GM18502 (cell line): Measurements from ENCODE around the gene PHC2.
A peak's percentile ranks its signal among the peaks of the same experiment; 100 is the strongest.

Source experiments
- ATAC-seq: cut with Tn5 transposase; IDR thresholded peaks from one replicate; pipeline ENCODE4 v1.9.1; 2021; ENCODE audit warnings: mild to moderate bottlenecking; ENCODE audit not compliant: unreplicated experiment, poor library complexity

The PHC2 gene

DNA sequence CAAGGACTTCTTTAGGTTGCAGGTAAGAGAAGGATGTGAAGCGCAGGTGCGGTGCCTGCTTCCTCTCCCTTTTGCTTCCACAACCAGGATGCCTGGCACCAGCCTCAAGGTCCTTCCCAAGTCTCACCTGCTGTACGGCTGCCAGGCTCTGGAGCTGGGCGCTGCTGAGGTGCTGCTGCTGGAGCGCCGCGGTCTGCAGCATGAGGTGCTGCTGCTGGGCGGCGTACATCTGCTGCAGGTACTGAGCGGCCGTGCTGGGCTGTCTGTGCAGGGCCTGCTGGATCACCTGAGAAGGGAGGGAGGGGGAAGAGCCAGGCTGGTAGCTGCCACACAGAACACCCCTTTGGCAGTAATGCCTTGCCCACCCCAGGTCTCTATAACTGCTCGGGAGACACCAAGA is 58.7 kb downstream of the PHC2 start:
- no peak for ATAC-seq

GRCh38 chr1:33371334-33371733 is 59.6 kb downstream of the PHC2 start:
- no peak for ATAC-seq

- ATAC-seq, result no peak
Measured at GRCh38 chr1:33370827-33371226, 60.1 kb downstream of the PHC2 start.

DNA sequence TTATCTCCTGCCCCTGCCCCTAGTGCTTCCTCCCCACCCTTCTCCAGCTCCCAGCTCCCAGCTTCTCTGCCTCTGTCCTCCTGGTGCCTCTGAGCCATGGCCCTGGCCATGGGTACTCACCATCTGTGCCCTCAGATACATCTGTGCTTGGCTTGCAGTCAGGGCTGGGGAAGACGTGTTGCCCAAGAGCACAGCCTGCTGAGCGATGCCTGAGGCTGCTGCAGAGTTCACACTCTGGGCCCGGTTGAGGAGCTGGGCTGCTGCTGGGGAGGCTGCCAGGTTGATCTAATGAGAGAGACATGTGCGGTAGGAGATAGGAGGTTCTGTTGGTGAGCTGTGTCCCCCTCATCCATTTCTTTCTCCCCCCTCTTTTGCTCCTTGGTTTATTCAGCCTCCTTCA is 60.6 kb downstream of the PHC2 start:
- no peak for ATAC-seq

DNA sequence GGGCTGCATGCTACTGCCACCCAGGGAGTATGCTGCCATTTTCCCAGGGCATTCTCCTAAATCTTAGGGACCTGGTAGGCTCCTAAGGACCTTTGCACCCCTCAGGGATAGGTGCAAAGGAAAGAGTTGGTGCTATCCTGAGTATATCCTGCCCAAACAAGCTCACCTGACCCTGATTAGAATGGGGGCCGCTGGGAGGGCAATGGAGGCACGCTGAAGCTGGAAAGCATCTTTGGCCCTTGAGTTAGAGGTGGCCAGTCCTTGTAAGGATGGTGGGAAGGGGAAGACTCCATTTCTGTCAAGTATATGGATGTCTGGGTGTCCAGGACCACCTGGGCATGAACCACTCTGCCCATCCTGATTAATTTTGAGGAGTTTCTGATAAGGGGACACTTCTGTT is 61.1 kb downstream of the PHC2 start:
- ATAC-seq, result no peak

DNA sequence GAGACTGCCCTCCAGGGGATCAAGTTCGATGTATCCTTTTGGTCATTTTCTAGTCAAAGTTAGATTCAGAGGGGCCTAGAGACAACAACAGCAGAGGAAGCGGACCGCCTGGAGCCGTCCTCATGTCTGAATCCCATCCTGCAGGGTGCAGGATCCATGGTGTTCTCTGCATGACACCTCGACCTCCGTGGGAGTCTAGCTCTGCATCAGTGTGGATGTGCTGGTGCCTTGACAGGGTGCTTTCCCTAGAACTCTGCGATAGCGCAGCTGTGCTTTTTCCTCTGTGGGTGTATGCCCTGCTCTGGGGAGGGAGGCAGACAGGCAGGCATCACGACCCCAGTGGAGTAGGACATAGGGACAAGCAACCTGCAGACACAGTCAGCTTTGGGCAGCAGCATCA is 61.8 kb downstream of the PHC2 start:
- no peak for ATAC-seq

DNA sequence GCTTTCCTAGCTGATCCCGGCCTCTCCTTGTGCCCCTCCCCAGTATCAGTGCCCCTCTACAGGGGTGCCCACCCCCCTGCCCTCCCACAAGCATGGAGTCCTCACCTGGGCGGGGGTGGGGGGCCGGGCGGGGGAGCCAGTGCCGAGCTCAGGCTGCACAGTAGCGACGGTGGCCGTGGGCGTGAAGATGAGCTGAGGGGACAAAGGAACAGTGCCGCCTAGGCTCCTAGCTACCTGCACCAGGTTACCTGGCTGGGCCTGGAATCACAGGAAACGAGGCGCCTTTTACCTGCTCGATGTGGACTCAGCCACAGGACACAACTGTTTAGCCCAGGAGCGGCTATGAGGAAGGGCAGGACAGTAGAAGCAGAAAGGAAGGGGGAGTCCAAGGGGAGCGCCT is 62.5 kb downstream of the PHC2 start:
- ATAC-seq, result no peak

DNA sequence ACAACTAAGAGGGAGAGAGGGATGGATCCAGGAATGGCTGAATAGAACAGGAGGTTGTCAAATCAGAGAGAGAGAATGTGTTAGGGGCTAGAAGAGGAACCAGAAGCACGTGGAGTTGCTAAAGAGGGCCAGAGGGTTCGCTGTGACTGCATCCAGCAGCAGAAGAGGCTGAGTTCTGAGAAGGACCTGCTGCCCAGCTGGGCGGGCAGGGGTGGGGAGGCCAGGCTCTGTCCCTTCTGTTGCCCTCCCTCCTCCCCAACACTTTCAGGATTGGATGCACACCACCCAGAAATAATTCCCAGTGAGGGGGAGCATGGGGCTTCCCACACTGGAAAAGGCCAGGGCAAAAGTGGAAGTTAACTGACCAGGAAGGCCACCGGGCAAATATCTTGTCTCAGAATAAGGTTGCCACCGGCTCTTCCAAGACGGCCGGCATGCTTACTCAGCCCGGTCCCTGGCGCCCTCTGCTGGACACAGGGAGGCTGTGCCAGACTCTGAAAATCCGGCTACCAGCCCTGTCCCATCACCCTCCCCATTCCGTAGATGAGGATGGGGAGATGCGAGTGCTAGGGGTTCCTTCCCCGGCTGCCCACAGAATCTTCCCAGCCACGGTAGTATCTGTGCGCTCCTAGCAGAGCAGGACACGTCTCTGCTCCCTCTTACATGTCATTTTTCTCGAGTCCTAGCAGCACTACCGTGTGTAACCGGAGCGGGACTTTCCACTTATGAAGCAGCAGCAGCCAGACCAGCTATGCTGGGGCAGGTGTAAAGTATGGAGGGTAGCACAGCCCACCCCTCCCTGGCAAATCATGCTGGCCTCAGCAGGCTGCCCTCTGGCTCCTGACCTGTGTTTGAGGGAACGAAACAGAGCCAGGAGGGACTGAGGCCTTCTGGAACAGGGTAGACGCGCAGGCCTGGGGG is 63.1 kb downstream of the PHC2 start:
- ATAC-seq, result peak; percentile 49

- no peak for ATAC-seq
Measured at GRCh38 chr1:33366762-33367484, 64.0 kb downstream of the PHC2 start.

GRCh38 chr1:33365560-33365997 is 65.3 kb downstream of the PHC2 start:
- ATAC-seq, result no peak

DNA sequence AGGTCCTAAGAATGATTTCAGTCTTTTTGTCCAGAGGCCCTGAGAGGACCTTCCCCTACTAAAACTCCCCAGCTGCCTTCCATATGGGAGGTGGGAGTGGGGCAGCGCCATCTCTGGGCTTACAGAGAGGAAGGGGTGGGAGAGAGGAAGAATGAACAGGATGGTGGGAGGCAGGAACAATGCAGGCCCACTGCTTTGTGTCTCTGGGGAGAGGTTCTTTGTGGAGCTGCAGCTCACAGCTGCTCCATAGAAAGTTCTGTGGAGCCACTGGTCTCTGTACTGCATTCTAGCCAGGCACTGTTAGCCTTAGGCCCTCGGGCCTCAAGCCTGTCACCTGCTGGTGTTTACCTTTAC is 66.4 kb downstream of the PHC2 start:
- no peak for ATAC-seq

DNA sequence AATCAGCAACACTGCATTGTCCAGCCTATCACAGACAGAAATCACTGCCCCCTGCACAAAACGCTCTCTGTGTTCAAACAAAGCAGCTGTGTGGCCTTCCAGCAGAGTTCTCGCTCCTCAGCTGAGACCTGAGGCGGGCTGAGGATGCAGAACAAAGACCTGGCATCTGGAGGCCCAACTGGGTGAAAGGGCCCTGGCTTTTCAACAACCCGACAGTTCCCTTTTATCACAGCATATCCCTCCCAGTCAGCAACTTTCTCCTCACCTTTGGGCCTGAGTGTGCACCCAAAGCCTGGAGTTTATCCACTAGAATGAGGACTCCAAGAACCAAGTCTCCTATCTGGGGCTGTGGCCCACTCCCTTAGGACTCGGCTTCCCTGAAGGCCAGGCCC is 67.4 kb downstream of the PHC2 start:
- no peak for ATAC-seq

DNA sequence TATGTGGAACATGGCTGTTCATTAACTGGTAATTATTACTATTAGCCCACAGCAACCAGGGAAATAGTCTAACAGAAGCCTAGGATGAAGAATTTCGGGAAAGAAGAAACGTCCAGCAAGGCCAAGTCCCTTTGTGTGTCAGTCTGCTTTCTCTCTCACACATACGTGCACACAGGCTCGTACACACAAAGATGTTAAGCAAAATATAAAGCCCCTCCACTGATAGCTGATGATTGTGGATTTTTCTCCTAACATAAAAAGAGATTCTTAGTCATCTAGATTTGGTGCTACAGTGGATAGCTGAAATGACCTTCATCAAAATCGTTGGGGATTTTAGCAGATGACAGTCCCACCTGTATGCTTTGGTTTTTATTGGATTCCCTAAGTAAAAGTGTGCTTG is 67.9 kb downstream of the PHC2 start:
- no peak for ATAC-seq

DNA sequence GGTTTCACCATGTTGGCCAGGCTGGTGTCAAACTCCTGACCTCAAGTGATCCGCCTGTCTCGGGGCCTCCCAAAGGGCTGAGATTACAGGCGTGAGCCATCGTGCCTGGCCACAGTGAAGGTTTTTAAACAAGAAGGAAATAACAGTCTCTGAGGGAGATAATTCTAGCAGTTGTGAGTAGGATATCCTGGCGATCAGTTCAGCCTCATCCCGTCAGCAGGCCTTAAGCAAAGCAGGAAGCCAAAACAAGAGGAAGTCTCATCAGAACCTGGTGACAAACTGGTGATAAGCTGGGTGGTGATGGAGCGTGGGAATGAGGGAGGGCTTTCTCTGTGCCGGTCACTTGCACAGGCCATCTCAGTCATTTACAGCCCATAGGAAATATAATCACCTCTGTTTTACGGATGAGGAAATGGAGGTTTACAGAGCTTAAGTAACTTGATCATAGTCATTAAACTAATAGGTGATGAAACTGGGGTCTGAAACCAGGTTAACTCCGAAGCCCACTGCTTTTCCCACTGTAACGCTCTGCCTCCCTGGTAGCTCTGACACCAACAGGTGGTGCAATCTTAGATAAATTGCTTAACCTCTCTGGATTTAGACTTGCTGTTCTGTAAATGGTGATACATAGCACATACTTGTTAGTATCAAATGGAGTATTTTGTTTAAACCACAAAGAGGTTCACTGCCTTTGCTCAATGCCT is 69.2 kb downstream of the PHC2 start:
- ATAC-seq, result no peak

DNA sequence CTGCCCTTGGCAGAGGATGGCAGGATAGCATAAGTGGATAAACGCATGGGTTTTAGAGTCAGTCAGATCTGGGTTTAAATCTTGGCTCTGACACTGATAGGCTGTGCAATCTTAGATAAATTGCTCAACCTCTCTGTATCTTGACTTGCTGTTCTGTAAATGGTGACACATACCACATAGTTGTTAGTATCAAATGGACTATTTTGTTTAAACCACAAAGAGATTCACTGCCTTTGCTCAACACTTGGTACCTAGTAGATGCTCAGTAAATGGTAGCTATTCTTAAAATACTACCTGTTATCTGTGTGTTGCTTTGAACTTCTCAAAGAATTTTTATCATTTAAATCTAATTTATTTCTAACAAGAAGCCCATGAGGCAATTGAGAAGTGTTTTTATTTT is 70.5 kb downstream of the PHC2 start:
- ATAC-seq, result no peak

- no peak for ATAC-seq
Measured at GRCh38 chr1:33359931-33360330, 71.0 kb downstream of the PHC2 start.

DNA sequence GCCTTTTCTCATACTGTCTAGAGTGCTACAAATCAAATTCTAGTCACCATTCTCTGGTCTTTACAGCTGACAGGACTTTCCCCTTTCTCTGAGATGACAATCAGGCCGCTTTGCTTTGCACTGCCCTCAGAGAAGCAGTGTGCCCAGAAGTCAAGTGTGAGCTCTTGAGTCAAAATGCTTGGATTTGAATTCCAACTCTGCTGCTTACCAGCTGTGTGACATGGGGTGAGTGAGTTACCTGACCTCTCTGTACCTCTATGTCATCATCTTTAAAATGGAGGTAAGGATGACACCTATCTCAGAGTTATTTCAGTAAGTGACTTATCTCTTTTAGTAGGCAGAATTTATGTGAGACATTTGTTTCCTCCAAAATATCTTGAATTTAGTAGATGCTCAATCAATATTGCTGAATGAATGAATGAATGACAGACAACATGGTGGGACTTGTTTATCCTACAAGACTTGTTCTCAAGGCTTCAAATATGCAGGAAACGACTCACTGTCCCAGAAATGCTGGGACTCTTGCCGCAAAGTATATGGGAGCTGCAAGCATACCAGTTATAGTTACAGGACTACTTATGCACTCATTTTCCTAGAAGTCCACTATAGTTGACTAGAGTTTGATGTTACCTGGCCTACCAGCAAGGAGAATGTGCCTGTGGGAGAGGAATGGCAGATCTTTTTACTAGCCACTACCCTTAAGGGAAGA is 71.9 kb downstream of the PHC2 start:
- ATAC-seq, result no peak

GRCh38 chr1:33358114-33358794 is 72.6 kb downstream of the PHC2 start:
- no peak for ATAC-seq

DNA sequence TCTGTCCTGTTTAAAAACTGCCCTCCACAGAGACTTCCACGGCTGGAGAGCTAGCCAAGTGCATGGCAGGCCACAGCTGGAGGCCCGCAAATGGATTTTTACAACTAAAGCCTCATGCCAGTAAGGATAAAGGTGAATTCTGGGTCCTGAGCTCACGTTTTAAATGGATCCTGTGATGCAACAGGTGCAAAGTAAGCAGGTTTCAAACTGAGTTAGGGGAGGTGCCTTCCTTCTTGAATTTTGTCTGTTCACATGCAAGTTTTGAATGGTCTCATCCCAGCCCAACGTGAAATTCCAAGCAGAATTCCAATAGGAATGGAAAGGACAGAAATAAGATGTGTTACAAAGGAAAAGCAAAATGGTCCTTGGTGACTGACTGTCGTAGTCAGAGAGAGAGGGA is 73.8 kb downstream of the PHC2 start:
- no peak for ATAC-seq

DNA sequence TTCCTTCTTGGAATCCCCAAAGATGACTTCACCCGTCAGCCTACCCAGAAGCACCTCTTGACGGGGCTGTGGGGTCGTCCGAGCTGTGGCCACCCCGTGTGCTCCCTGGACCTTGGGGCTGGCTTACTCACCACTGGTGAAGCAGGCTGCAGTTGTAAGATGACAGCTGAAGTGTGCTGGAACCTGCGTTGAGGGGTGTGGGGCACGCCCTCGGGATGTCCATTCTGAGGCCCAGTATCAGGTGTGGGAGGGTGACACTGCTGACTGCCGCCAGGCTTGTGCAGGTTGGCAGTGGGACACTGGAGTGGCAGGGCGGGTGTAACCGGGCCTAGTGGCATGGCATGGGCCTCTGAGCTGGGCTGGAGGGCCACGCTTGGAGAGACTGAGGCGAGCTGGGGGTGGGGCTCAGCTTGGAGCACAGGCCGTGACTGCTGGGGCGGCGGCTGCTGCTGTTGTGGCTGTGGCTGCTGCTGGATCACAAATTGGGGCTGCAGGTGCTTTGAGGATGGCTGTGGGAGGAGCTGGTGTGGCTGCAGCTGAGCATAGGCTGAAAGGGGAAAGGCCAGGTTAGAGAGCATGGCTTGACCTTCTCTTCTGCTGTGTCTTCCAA is 76.1 kb downstream of the PHC2 start:
- ATAC-seq, result no peak
